Fibroblast of skin of left quadriceps (primary cell): ENCODE data around the gene NAP1L4.
A peak's percentile ranks its signal among the peaks of the same experiment; 100 is the strongest.
"Not testable (repeated sequence)": the region's sequence is repeated elsewhere in the genome, so short reads cannot be mapped to it uniquely, and the experiment has no call there.

ENCODE experiments used
- DNase-seq, 2 experiments: peaks; one replicate each; pipeline ENCODE4 v3.0.0-alpha.2; 2013; ENCODE audit warnings: low read depth in 2 of 2

The NAP1L4 gene

DNA sequence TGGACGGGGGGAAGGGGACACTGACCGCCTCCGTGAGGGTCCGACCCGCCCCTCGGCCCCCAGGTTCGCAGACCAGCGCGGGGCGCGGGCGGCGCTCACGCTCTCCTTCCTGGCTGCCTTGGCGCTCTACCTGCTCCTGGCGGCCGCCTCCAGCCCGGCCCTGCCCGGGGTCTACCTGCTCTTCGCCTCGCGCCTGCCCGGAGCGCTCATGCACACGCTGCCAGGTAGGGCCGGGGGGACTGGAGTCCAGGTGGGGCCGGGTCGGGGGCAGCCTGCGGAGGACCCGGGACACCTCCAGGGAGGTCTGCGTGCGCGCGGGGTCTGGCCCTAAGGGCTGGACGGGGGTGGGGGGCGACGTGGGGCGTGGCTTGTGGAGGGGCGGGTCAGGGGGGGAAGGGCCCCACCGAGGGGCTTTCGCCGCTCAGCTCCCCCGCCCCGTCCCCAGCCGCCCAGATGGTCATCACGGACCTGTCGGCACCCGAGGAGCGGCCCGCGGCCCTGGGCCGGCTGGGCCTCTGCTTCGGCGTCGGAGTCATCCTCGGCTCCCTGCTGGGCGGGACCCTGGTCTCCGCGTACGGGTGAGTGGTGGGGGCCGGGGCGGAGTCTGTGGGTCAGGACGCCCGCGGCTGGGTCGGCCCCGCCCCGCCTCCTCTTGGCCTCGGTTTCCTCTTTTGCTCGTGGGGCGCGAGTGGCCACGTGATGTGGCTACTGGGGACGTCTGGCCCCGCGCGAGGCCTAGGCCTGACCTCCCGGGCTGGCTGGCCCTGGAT, 82.8 kb downstream of the NAP1L4 start:
- no peak for DNase-seq

DNA sequence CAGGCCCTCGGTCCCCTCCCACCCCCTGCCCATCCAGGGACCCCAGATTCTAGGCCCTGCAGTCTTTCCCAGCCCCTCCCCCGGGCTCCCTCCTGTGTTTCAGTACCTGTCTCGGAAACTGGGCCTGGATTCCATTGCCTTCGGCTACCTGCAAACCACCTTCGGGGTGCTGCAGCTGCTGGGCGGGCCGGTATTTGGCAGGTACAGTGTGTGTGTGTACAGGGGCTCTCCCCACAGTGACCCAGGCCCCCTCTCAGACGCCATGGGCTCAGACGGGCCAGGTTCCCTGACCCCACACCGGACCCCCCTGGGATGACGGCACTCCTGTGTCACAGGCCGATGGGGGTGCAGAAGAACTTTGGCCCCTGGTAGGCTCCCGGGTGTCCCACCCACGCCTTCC, 84.0 kb downstream of the NAP1L4 start:
- DNase-seq = no peak

DNA sequence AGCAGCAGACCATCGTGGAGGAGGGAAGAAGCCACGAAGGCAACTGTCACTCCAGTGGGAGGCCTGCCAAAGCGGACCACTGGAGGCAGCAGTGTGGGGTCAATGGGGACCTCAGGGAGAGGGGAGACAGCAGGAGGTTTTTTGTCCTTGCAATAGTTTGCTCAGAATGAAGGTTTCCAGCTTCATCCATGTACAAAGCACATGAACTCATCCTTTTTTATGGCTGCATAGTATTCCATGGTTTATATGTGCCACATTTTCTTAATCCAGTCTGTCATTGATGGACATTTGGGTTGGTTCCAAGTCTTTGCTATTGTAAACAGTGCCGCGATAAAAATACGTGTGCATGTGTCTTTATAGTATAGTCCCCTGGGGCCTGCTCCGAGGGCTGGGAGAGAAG, 86.8 kb downstream of the NAP1L4 start:
- not testable (repeated sequence) for DNase-seq

DNA sequence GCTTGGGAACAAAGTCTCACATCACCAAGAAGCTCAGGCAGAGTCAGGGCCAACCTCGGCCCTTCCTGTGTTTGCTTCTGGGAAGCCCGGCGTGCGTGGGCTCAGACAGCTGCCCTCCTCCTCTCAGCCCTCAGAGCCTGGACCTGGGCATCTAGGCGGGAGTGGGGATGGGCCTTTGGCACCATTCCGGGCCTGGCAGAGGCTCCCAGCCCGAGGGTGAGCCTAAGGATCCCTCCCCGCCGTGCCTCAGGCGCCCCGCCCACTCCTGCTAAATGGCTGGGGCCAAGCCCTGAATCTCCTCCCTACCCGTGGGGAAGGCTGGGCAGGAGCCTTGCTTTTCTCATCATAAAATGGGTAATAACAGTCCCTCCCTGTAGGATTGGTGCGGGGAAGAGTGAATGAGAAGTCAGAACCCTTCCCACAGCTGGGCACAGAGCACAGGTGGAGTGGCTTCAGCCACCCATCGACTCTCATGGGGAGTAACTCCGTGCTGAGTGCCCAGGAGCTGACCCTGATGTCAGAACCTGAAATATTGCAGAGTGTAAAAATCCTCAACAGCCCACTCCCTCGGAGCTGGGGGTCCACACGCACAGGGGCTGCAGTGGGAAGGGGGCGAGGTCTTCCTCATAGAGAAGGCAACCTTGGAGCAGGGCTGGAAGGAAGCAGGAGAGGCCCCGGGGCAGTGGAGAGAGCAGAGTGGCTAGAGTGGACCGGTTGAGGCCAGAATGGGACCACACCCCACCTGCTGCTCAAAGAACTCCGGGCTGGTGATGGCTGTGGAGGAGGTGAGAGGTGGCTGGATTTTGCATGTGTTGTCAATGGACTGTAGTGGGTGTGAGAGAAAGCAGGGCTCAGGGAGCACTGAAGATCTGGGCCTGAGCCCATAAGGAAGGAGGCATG, 87.7 kb downstream of the NAP1L4 start:
- DNase-seq = no peak

DNA sequence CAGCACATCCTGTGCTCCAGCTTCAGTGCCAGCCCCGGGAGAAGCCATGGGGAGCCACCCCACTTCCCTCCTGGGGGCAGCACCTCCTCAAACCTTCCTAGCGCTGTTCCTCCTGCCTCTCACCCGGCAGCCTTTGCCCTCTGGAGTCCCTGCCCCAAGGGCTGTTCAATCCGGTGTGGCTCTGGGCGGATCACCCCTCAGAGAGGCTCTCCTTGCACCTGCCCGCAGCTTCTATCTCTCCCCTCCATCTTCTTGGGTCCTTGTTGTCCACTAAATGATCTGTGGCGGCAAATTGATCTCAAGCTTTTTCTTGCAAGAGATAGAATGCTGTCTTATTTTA, 88.5 kb downstream of the NAP1L4 start:
- no peak for DNase-seq

DNA sequence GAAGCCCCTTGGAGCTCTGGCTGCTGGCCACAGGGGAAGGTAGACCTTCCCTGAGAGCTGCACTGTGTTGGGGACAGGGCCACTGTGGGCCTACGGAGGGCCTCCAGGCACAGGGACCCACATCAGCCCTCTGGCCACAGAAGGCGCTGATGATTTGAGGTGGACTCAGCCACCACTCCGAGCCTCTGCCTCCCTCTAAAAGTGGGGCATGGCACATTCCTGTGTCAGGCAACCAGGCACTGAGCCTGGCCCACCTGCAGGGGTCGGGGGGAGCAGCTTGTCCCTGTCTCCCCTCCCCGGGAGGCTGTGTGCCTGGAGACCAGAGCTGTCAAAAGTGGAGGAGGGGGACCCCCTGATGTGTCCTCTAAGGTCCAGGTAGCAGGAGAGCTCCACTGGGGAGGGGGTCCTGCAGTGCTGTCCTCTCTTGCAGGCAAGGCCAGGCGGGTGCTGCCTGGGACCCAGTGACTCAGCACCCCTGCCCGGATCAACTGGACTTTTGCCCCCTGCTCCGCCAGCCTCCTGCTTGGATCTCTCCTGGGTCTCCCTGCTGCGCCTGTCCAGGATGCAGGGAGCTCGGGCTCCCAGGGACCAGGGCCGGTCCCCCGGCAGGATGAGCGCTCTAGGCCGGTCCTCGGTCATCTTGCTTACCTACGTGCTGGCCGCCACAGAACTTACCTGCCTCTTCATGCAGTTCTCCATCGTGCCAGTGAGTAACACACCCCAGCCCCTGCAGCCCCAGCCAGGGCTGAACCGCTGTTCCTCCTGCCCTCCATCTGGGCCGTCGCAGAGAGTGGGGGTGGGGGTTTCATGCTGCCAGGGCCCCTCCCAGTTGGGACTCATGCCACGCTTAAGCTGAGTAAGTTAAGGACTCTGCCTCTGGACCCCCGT, 89.1 kb downstream of the NAP1L4 start:
- DNase-seq = no peak

DNA sequence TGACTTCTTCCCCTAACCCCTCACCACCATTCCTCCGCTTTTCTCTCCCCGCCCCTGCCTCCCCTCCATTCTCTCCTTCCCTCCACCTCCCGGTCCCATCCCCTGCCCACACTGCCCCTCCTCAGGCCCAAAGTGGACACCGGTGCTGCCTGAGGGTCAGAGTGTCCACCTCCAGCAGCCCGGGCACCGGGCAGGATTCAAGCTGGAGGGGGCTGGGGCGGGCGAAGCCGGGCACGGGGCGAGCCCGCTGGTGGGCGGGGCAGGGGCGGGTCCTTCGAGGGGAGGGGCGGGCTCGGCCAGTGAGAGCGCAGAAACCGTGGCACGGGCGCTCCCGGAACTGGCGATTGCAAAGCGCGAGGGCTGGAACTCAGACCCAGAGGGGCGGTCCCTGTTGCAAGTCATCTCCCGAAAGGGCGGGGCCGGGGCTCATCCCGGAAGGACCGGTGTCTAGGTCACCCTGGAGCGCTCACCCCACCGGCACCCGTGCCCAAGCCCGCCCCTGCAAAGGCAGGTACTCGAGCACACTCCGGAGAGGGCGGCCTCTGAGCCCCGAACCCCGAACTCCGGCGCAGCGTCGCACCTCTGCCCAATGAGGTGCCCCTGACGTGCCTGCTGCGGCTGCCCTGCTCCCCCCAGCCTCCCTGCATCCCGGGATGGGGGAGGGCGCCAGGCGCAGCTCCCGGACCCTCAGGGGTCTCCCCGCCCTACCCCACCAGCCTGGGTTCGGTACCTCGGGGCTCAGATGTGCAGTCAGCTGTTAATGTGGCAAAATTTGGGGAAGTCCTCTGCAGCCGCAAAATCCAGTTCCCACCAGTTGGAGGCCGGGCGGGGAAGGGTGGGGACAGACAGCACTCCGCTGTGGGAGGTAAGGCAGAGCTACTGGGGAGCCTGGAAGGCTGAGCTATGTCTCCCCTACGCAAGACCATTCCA, 90.0 kb downstream of the NAP1L4 start:
- peak; percentile 71 to 74 for DNase-seq

DNA sequence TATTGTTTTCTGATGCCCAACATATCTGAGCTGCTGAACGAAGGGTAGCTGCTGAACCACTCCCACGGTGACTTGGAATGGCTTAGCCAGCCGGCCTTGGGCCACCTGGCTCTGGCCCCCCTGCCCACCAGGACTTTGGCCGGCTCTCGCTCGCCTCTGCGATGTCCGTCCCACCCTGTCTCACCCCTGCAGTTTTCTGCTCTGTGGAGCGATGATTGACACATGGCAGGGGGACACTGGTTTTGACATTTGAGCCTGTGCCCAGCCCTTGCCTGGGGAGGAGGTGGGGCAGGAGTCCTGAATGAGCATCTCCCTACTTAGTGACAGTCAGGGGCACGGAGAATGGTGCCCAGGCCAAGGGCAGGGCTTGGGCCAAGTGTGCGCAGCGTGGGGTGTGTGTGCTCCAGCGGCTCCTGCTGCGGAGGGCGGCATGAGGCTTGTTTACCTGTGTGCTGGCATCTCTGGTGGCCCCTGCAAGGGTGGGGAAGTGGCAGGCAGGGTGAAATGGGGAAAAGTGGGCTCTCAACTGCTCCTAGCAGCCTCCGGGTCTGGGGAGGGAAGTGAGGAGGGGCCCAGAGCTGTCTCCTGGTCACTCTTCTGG, 90.8 kb downstream of the NAP1L4 start:
- DNase-seq = no peak

DNA sequence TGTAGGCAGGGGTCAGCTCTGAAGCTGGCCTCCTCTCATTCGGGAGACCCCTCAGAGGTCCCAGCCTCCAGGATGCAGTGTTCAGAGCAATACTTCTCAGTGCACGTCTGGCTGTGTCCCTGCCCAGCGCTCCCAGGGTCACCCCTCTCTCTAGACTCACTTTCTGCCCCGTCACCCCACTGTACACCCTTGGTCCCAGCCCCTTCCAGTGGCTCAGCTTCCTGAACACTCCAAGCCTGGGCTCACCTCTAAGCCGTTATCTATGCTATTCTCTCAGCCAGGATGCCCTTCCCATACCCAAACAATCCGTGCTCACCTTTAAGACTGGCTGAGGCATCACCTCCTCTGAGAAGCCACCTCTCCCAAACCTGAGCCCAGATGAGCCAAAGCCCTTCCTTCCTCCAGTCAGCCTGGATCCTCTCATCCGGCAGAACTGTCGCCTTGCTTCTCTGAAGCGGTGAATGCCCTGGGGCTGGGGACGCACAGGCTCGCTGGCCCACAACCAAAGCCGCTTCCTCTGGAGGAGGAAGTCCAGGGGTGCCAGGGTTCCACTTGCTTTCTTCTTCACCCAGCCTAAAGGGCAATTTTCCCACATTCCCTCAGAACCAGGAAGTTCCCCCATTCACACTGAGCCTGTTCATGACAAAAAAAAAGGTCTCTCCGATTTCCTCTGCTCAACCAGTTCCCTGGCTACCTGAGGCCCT, 92.9 kb downstream of the NAP1L4 start:
- DNase-seq = no peak

DNA sequence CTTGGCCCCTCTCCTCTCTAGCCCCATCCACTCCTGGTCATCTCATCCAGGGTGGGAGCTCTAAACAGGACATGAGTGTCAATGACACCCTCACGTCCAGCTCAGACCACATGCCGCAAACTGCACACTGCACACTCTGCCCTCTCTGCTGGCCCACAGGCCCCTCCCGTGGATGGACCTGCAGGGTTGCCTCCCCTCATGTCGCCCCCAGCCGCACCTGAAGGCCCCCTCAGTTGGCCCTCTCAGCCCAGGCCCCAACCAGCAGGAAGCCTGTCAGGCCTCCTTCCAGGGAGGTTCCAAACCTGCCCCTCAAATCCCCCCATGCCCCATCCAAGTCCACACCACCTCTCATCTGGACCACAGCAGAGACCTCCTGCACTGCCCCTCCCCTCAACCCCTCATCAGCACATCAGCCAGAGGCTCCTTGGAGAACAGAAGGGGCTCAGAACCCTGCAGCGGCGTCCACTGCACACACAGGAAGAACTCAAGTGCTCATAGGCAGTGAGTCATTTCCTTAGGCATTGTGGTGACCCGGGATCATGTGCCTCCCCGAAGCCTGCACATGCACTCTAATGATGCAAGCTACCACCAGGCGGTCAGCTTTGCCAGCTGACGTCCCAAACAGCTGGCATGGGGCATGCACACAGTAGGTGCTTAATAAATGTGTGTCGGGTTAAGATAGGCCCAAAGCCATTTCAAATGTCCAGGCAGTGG, 93.6 kb downstream of the NAP1L4 start:
- peak; percentile 56 to 58 for DNase-seq

DNA sequence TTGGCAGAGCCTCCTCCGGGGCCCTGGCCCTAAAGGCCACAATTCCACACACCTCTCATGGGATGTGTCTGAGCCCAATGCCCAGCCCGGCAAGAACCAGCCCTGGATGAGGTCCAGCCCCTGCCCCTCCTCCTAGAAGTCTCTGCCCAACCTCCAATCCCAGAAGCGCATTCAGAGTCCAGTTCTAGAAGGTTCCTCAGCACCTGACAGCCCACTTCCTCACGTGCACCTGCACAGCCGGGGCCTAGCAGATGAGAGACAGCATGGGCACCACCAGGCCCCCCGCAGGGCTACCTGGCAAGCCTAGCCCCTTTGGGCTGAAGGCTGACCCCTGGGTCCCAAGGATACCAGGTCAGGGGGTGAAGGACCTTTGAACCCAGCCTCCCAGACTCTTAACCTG, 95.1 kb downstream of the NAP1L4 start:
- DNase-seq = no peak

DNA sequence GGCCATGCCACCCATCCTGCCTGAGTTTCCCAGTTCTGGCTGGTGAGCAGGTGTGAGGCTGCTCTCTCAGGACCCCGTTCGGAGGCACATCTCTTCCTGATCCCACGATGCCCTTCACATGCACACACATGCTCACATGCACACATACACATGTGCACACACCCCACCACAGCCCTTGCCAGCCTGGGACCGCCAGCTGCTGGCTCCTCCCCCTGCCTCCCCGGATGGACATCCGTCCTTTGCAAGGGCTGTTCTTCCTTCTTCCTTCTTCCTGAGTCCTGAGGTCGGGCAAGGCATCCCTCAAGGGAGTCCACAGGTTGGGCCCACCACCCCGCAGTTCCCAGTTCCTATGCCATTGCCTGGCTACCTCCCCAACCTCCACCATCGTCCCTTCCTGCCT, 96.1 kb downstream of the NAP1L4 start:
- DNase-seq = no peak
